ENCODE results near the gene JARID2.

DNA sequence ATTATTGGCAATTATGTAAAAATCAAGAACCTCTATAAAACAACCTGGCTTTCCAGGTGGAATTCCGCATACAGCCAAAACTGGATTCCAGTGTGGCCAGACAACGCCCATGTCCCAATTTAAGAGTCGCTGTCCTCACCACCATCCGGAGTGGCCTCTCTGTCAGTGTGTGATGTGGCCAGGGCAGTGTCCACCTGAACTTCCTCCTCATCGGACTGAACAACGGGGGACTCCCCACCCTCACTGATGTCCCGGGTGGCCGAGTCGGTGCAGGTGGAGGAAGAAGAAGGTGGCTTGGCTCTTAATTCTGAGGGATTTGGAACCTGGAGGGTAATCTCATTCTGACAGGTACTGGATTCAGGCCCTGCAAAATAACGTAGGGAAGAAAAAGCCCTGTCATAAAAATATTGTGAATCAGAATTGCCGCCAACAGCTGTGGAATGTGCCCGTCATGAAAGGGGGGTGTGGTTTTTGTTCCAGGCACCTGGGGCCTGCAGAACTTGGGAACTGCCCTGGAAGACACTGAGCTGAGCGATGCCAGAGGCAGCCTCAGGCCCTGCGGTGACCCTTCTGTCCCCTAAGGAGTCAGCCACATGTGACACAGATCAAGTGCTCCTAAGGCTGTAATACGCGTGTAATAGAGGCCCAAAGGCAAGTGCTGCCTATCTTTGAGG lies 277.1 kb downstream of the JARID2 start:
- TF ChIP-seq POLR2AphosphoS5 (IDR thresholded peaks at IDR 0.05; ENCODE audit: low read depth, low read length) (no peak), SIN3A (IDR thresholded peaks at IDR 0.05; ENCODE audit: borderline replicate concordance, insufficient read depth, low read length) (no peak), REST (IDR thresholded peaks at IDR 0.05; ENCODE audit: insufficient read depth in 1 of 2, low read depth in 2 of 2, low read length in 2 of 2) (no peak), FOXP2 (optimal IDR thresholded peaks at IDR 0.05; ENCODE audit: borderline replicate concordance, extremely low read depth, extremely low read length, insufficient read depth) (no peak)
